GM18907 (cell line): ENCODE data around the gene DNAJB9.

Source experiments
- ATAC-seq: cut with Tn5 transposase; IDR thresholded peaks from one replicate; pipeline ENCODE4 v1.9.1; 2021; ENCODE audit warnings: mild to moderate bottlenecking, moderate library complexity; ENCODE audit not compliant: unreplicated experiment

The DNAJB9 gene

DNA sequence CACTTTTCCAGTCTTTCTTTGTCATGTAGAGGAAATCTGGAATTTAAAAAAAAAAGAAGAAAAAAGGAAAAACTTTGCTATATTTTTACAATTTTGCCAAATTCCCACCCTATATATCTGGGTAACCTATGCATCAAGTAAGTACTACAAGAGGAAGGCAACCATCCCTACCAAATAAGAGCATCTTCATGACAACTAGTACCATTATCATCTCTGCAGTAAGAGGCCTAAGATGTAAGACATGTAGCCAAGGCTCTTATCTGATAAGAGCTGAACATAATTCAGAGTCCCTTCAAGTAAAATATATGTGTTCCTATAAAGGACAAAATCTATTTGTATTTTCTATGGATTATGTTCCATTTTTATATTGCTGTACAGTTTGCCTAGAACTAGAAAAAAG is 3.7 kb upstream of the DNAJB9 start:
- no peak for ATAC-seq

DNA sequence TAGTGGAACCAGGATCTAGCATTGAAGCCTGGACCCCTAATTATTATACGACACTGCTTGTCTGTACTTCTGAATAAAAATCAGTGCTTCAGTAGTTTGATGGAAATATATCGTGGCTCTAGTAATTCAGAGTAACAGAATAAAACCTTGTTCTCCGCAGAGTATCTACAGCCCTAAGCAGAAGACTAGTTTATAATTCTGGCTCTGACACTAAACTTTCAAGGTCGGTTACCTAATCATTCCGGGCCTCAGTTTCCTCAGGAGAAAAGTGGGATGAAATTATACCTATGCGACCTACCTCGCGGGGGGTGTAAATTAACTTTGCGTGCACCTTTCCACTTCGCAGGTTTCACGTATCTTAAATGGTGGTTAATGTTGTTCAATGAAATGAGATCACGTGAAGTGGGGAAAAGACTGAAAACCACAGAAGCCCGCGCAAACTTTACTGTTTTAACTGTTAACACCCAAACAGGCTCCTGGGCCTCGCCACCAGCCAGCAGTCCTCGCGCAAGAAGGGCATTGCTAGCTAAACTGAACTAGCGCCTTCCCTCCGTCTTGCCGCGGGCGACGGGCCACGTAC is 783 bp upstream of the DNAJB9 start:
- no peak for ATAC-seq

DNA sequence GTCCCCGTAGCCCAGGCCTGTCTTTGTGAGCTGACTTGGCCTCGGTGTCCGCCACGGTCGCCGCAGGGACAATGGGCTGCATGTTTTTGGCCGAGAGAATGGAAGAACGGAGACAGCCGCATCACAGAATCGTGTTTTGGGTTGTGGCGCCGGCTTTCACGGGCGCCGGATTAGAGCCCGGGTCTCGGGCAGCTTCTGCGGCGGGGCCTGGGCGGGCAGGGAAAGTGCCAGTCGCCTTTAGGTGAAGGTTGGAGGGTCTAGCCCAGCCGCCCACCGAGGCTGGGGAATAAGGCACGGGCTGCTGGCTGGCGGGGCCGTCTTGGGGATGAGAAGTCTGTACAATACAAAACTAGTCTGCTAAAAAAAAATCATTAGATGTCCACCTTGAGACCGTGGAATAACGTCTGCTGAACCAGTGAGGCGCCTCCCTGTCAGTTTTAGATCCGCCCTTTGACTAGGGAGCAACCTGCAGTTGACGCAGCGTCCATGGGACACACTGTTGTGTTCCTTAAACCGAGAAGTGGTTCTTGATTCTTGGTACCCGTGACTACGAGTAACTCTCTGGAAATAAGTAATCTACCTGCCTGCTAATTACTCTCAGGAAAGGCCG is 577 bp downstream of the DNAJB9 start:
- peak; percentile 29 for ATAC-seq

DNA sequence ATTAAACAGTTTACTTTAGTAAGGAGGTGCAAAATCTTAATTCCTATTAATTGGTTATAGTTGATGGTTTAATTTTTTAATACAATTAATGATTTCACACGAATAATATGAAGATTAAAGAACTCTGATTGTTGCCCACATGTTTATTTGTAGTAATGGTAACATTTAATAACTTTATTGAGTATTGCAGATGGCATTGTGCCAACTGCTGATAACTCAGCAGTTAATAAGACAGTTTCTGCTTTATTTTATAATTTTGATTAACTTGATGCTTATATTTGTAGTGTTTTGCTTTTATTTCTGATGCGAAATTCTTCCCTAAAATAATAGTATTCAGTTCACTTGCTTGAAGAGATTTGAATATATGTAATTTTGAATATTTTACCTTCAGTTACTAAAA is 2.8 kb downstream of the DNAJB9 start:
- ATAC-seq = no peak

DNA sequence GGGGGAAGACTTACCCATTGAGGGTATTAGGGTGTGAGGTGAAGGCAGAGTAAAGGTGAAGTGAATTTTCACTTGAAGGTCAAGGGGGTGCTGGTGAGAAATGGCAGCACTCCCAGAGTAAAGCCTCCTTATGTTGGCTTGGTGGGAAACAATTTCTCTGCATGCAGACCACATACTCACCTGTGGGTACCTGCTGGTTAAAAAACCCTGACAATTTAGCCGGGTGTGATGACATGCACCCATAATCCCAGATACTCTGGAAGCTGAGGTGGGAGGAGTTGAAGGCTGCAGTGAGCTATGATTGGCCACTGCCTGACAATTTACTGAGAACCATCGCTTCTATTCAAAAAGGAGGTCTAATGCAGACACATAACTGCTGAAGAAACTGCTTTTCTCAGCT is 5.5 kb downstream of the DNAJB9 start:
- ATAC-seq = no peak

DNA sequence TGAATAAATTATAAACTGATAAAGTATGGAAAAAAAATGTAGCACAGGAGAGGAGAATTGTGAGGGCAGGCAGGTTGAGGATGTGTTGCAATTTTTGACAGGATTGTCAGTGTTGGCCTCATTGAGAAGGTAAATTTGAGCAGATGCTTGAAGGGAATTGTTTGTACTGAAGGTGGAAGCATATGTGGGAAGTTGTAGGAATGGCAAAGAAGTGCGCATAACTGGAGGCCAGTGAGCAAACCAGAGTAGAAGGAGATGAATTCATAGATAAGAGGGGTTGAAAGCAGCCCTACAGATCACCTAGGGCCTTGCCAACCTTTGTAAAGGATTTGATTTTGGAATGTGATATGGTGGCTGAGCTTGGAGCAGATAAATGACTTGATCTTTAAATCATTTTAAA is 6.4 kb downstream of the DNAJB9 start:
- ATAC-seq = no peak

DNA sequence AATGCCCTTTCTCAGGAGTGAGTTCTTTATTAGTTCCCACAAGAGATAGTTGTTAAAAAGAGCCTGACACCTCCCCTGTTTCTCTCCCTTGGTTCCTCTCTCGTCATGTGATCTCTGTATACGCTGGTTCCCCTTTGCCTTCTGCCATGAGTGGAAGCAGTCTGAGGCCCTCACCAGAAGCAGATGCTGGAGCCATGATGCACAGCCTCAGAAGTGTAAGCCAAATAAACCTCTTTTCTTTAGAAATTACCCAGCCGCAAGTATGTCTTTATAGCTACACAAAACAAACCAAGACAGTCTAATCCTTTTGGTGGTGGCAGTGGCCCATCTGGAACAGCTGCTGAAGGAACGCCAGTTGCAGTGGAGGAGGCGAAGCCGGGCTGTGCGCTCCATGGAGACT is 9.3 kb downstream of the DNAJB9 start:
- no peak for ATAC-seq

DNA sequence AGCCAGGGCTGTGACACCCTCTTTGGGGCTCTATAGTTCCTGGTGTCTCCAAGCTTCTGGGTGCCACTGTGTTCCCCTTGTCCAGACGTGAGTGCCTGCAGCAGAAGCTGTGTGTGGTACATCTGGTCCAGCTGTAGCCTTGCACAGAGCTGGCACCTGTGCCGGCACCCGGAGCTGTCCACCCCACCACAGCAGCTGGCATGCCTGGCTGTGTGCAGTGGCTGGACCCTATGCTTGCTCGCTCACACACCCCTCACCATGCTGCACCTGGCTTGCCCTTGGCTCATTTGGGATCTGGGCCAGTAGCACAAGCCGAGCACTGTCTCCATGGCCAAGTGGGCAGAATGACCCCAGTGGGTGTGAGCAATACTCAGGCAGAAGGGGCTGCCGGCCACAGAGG is 10.6 kb downstream of the DNAJB9 start:
- ATAC-seq = no peak

DNA sequence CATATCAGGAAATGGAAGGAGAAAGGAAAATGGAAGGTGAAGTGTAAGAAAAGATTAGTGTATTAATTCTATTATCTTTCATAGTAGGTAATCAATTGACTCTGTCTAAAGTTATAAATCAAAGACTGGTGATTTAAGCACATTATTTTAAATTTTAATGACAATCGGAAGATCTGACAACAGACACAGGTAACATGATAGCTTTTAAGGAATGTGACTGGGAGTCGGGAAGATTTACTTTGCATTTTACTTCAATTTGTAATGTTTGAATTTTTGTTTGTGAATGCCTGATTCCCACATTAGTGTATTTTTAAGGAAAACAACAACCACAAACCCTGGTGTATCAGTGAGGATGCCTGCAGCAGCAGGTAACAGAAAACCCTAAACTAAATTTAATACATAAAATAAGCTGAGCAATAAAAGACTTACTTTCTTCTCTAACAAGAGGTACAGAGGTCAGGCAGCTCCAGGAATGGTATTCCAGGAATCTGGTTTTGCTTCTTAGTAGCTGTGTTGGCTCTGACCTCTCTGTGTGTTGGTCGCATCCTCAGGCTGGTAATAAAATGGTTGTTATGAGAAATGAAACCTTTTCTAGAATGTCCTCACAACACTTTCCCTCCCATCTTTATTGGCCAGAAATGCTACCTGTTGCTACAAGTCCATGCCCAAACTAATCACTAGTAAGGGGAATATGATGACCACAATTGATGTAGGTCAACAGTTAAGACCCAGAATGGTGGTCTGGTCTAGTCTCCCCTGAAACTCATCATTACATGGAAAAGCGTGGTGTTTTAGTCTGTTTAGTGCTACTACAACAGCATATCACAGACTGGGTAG is 12.2 kb downstream of the DNAJB9 start:
- ATAC-seq = no peak

DNA sequence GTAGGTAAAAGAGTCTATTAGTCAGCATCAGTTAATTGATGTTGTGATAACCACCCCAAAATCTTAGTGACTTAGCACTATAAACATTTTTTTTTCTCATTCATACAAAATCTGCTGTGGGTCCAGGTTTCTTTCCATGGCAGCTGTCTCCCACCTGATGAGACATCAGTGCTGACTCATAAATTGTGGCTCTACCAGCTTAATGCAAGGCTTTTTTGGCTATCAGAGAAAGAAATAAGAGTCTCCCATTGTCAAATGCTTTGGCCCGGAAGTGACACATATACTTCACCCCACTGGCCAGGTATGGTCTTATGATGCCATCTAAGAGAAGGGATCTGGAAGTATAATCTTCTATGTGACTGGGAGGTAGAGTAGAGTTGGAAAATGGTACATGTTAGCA is 14.5 kb downstream of the DNAJB9 start:
- no peak for ATAC-seq

DNA sequence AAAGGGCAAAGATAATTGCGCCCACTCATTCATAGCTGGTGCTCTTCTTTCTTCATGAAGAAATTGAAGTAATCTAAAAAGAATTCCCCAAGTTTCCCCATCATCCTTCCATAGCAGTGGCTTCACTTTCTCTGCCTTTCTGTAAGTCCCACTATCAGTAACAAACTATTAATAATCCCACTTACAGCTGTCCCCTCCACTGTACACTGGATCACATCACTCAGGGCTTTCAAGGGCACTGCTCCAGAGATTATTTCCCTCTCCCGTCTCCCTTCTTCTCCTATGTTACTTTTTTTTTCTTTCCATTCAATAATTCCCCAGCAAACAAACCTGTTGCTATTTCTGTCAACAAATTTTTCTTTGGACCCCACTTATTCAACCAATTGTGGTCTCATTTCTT is 16.2 kb downstream of the DNAJB9 start:
- ATAC-seq = no peak

DNA sequence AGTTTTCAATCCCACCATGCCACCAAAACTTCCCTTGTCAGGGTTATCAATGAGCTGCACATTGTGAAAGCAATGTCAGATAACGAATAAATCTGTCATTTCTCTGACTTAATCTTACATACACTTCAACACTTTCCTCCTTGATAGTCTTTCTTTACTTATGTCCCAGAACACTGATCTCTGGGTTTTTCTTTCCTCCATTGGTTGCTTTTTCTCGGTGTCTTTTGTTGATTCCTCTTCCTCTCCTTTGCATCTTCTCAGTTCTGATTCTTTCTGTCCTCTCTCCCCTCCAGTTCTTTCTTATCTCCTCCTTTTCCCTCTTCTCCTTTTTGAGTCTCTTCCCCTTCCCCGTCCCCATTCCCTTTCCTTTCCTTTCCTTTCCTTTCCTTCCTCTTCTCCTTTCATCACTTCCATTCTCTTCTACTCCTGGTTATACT is 16.6 kb downstream of the DNAJB9 start:
- ATAC-seq = no peak

DNA sequence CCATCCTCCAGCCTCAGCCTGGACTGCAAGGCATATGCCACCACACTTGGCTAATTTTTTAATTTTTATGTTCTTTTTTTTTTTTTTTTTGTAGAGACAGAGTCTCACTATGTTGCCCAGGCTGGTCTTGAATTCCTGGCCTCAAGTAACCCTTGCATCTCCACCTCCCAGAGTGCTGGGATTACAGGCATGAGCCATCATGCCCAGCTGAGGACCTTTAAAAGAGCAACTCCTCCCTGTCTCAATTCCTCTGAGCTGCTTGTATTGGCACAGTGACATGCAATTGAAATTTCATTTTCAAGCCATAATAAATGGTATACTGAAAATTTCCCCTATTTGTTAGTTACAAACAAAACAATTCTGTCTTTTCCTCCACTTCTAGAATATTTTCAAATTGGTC is 19.5 kb downstream of the DNAJB9 start:
- ATAC-seq = no peak

DNA sequence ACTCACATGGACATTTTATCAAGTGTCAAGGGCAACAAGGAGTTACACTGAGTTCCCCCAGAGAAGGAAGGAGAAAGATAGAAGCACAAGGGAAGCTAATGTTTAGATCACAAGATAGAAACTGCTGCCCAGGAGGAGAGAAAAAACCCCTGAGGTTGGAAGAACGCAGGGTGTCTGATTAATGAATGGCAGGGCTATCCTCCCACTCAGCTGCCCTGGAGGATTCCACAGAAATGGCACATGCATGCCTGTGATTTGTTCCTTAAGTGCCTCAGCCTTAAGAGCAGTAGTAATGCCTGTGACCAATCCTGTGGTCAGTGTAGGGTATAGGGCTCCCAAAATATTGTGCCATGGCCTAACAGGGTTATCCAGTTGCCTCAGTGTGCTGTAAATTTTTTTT is 20.2 kb downstream of the DNAJB9 start:
- ATAC-seq = peak; percentile 82

DNA sequence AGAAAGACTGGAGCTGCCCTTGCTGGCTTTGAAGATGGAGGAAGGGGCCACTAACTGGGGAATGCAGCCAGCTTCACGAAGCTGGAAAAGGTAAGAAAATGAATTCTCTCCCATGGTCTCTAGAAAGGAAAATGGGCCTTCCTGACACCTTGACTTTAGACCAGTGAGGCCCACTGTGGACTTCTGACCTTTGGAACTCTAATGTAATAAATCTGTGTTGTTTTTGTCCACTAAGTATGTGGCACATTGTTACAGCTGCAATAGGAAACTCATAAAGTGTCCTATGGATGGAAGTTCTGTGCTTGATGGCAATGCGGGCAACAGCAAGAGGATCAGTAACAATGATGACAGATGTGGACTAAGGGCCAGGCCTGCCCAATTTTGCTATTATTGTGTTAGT is 20.9 kb downstream of the DNAJB9 start:
- no peak for ATAC-seq

DNA sequence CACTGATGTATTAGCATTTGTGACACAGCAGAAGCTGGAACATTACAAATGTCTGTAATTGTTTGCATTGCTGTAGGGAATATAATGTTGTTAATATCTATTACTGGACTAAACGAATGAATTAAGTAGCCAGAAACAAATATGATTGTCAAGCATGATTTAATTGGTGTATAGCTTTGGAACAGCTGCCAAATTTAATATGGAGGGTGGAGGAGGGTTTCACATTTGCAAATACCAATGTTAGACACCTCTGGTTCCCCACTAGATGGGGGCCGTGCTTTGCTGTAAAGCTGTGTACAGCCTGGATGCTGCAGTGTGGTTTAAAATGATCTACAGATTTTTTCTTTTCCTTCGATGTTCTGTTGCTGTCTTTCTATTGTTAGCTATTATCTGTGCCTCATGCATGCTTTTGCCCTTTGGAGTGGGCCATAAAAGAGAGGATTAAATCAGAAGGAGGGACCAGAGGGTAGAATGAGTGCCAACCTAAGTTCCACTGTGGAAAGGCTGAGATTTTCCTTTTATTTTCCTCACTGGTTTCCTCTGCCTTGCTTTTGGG is 23.1 kb downstream of the DNAJB9 start:
- ATAC-seq = no peak

DNA sequence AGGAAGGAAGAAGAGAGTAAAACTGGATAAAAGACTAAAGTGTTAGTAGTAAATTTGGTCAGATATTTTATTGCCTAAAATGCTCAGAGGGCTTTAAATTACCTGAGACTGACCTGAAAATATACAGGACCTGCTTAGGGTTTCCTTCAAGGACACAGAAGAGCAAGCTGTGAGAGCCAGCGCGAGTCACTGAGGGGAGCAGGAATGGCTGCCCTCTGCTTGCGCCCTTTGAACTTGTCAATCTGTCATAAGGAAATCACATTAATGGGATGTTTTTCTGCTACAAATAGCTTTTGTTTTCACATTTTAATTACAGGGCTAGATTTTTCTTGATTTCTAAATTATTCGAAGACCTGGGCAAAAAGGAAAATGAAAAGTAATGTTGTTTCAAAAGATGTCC is 26.9 kb downstream of the DNAJB9 start:
- no peak for ATAC-seq

DNA sequence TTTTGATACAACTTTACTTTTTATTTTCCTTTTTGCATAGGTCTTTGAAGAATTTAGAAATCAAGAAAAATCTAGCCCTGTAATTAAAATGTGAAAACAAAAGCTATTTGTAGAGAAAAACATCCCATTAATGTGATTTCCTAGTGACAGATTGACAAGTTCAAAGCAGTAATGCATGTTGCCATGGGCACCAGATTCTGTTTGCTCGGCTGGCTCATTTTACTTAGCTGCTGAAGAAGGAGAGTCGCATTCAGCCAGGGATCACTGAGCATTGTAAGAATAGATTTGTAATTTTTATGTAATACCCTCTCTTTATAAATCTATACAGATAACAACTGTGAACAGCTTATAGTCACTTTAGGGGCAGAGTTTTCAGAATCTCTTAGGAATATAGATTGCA is 28.5 kb downstream of the DNAJB9 start:
- no peak for ATAC-seq

DNA sequence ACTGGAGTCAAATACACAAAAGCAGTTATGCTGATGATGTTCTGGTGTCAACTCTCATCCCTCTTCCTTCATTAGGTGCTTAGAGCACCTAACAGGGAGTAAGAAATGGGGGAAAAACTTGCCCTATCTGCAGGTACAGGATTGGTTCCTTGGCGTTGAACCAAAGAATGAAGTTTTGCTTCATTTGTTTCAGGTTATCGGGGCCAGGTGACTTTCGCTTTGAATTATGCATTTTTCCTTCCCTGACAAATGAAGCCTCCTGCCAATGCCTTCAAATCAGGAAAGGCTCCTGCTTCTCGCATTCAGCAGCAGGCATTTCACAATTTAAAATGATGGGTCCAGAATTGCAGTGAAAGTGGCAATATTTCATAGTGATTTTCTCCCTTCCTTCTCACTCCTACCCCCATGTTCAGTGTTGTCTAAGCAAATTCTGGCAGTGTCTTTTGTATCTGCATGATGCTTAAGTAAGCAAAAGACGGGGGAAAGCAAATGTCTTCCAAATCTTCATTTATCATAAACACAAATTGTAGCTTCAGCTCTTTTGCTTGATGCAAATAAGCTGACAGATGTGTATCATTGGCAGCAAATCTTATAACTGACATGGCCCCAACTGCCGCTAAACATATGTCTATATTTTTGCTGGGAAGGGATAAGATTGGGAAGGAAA is 29.4 kb downstream of the DNAJB9 start:
- ATAC-seq = no peak

DNA sequence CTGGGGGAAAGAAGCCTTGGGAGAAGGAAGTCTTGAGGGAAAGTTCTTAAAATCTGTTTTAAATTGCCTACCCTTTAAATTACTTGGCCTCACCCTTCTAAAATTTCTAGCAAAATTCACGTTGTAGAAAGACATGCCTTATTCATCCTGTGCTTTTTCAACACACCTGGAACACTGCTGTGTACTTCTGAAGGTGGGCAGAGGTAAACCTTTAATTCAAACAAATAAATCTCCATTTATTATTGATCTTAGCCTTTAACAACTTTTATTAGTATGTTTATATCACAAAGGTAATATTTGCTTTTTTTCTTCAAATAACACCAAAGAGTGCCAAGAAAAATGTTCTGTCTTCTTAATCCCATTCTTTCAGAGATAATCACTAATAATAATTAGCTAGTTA is 30.7 kb downstream of the DNAJB9 start:
- ATAC-seq = no peak

DNA sequence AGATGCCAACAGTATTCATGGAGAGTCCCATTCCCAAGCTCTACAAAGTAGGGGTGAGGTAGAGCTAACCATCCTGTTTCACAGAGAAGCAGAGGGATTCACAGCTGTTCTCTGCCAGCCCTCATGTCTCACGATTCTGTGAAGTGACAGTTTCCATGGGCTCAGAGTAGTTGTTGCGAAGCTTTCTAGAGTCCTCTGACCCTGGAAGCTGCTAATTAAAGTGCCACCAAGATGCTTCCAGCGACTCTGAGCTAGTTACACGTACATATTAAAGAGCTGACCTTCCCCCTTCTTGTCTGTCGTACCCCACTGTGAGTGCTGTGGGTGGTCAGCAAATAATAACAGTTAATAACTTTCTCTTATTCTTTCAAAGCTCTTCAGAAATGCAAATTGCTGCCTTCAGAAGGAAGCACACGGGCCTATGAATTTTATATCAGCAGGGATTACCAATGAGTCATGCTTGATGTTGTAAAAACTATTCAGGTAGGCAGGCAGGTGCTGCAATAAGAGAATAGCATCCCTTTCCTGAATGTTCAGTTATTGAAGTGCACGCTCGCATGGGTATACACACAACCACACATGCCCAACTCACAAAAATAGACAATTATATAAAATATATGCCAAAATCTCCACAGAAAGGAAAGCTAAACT is 34.1 kb downstream of the DNAJB9 start:
- no peak for ATAC-seq
